ENCODE measurements around the gene FAM168B.
"Not testable (repeated sequence)": the region's sequence is repeated elsewhere in the genome, so short reads cannot be mapped to it uniquely, and the experiment has no call there.

The FAM168B gene

GRCh38 chr2:131093006-131093695, at the start of gene FAM168B:
FAM168B (minus strand) TSS chr2:131093460; CDS start chr2:131082646, 10,814 bp downstream.
- DNase-seq (ENCODE audit: low read depth in 2 of 2) = peak; percentile 80 to 85

- DNase-seq (ENCODE audit: low read depth in 2 of 2) = no peak
Observed at GRCh38 chr2:131142849-131143248, 49.6 kb upstream of the FAM168B start.

- no peak for DNase-seq (ENCODE audit: low read depth in 2 of 2)
Observed at GRCh38 chr2:131140581-131140980, 47.3 kb upstream of the FAM168B start.

GRCh38 chr2:131132729-131133128, 39.5 kb upstream of the FAM168B start:
- no peak for DNase-seq (ENCODE audit: low read depth in 2 of 2)

- DNase-seq (ENCODE audit: low read depth in 2 of 2) = no peak
Observed at GRCh38 chr2:131130298-131130596, 37.0 kb upstream of the FAM168B start.

GRCh38 chr2:131127981-131128380, 34.7 kb upstream of the FAM168B start:
- no peak for DNase-seq (ENCODE audit: low read depth in 2 of 2)

- no peak for DNase-seq (ENCODE audit: low read depth in 2 of 2)
Observed at GRCh38 chr2:131127076-131127475, 33.8 kb upstream of the FAM168B start.

- no peak for DNase-seq (ENCODE audit: low read depth in 2 of 2)
Observed at GRCh38 chr2:131126436-131126835, 33.2 kb upstream of the FAM168B start.

- no peak for DNase-seq (ENCODE audit: low read depth in 2 of 2)
Observed at GRCh38 chr2:131125195-131125757, 32.0 kb upstream of the FAM168B start.

GRCh38 chr2:131123192-131123591, 29.9 kb upstream of the FAM168B start:
- DNase-seq (ENCODE audit: low read depth in 2 of 2) = no peak

- no peak for DNase-seq (ENCODE audit: low read depth in 2 of 2)
Observed at GRCh38 chr2:131122496-131122895, 29.2 kb upstream of the FAM168B start.

GRCh38 chr2:131121464-131121863, 28.2 kb upstream of the FAM168B start:
- no peak for DNase-seq (ENCODE audit: low read depth in 2 of 2)

GRCh38 chr2:131120815-131121317, 27.6 kb upstream of the FAM168B start:
- DNase-seq (ENCODE audit: low read depth in 2 of 2) = no peak

- DNase-seq (ENCODE audit: low read depth in 2 of 2) = no peak
Observed at GRCh38 chr2:131115752-131116151, 22.5 kb upstream of the FAM168B start.

- not testable (repeated sequence) for DNase-seq (ENCODE audit: low read depth in 2 of 2)
Observed at GRCh38 chr2:131114950-131115349, 21.7 kb upstream of the FAM168B start.

- no peak for DNase-seq (ENCODE audit: low read depth in 2 of 2)
Observed at GRCh38 chr2:131113566-131114227, 20.4 kb upstream of the FAM168B start.

- no peak for DNase-seq (ENCODE audit: low read depth in 2 of 2)
Observed at GRCh38 chr2:131112529-131112928, 19.3 kb upstream of the FAM168B start.

GRCh38 chr2:131105950-131106801, 12.9 kb upstream of the FAM168B start:
- peak; percentile 30 to 42 for DNase-seq (ENCODE audit: low read depth in 2 of 2)

GRCh38 chr2:131105156-131105949, 12.1 kb upstream of the FAM168B start, which contains the start of gene PLEKHB2:
PLEKHB2 (plus strand) TSS chr2:131105336; CDS start chr2:131120942, 15,606 bp downstream.
- peak; percentile 93 to 95 for DNase-seq (ENCODE audit: low read depth in 2 of 2)

- DNase-seq (ENCODE audit: low read depth in 2 of 2) = peak; percentile 10 to 41
Observed at GRCh38 chr2:131104487-131105155, 11.4 kb upstream of the FAM168B start.

GRCh38 chr2:131103165-131103564, 9.9 kb upstream of the FAM168B start:
- no peak for DNase-seq (ENCODE audit: low read depth in 2 of 2)

All from stimulated activated CD4-positive, alpha-beta T cell treated with anti-CD3 and anti-CD28 coated beads, Interleukin-1b, Interleukin-23, amount 100 ng/mL, for 4 hours (primary cell).